AG09309 (cell line): ENCODE measurements around the gene DNAI7.

Experiments used
- DNase-seq: peaks from one replicate; pipeline ENCODE4 v3.0.0-alpha.2; 2010; ENCODE audit warnings: low read depth
- H3K4me3 ChIP-seq: 2 replicates; pipeline ENCODE4 v1.5.1; 2011; ENCODE audit warnings: mild to moderate bottlenecking, low read depth, low read length, moderate library complexity; ENCODE audit not compliant: control insufficient read depth
- TF ChIP-seq, protein P1 (sequence below): IDR thresholded peaks from 2 replicates; pipeline ENCODE4 v1.5.1; 2011; ENCODE audit warnings: mild to moderate bottlenecking, low read depth, low read length, inconsistent platforms; ENCODE audit not compliant: insufficient read depth, control insufficient read depth; ENCODE audit errors: missing control alignments

The DNAI7 gene

DNA sequence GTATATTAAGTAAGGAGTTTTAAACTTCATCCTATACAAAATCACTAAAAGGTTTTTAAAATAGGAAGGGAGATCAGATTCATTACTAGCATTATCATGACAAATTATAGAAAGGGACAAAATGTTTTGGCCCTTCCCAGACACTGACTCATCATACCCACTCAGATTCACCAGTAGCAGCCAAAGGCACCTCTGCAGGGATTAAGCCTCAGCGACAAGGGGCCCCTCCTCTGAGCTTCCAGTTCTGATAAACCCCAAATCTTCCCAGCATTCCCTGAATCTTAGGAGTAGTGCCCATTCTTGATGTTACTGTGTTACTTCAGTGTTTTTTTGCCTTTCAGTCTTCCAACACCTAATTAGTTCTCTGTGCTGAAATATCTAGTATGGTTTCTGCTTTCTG is 41.2 kb upstream of the DNAI7 start:
- no peak for DNase-seq
- H3K4me3 ChIP-seq: no peak overlapping the region
- TF ChIP-seq, protein P1, sequence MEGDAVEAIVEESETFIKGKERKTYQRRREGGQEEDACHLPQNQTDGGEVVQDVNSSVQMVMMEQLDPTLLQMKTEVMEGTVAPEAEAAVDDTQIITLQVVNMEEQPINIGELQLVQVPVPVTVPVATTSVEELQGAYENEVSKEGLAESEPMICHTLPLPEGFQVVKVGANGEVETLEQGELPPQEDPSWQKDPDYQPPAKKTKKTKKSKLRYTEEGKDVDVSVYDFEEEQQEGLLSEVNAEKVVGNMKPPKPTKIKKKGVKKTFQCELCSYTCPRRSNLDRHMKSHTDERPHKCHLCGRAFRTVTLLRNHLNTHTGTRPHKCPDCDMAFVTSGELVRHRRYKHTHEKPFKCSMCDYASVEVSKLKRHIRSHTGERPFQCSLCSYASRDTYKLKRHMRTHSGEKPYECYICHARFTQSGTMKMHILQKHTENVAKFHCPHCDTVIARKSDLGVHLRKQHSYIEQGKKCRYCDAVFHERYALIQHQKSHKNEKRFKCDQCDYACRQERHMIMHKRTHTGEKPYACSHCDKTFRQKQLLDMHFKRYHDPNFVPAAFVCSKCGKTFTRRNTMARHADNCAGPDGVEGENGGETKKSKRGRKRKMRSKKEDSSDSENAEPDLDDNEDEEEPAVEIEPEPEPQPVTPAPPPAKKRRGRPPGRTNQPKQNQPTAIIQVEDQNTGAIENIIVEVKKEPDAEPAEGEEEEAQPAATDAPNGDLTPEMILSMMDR: no peak

- no peak for DNase-seq
- H3K4me3 ChIP-seq: no peak overlapping the region
- TF ChIP-seq, protein P1: no peak
Observed at GRCh38 chr12:25213338-25213737, 18.4 kb upstream of the DNAI7 start.

DNA sequence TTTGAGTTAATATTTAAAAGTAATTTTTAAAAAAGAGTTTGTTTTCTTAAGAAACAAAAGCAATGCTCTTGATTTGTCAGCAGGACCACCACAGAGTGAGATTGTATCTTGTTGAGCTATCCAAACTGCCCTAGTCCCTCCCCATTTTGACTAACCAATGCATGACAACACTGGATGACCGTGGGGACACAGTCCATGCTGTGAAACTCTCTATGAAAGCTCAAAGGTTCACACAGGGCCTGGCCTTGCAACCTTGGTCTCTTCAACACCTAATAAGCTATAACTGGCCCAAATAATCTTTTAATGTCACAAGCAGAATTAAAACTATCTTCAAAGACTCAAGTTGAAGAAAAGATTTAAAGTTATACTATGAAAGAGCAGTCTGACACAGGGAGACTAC is 13.6 kb upstream of the DNAI7 start:
- TF ChIP-seq, protein P1: no peak
- DNase-seq: no peak
- no peak overlapping the region for H3K4me3 ChIP-seq

DNA sequence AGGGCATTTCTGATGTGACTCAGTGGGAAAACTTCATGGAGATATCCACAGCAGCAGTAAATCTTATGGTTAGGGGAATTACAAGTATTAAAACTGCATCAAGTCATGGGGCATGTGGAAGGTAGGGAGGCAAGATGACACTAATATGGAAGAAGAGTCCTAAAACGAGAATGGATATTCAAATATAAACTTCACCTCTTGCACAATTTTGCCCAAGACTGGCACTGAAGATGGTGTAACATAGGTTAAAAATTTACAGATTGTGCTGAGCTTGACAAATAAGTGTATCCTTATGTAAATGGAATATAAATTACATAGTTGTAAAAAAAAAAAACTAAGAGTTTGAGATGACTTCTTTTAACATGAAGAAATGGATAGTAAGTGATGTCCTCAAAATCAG is 12.9 kb upstream of the DNAI7 start:
- no peak overlapping the region for H3K4me3 ChIP-seq
- DNase-seq: no peak
- TF ChIP-seq, protein P1: no peak

GRCh38 chr12:25207411-25207810 is 12.5 kb upstream of the DNAI7 start:
- H3K4me3 ChIP-seq: no peak overlapping the region
- DNase-seq: no peak
- TF ChIP-seq, protein P1: no peak

- no peak for DNase-seq
- H3K4me3 ChIP-seq: no peak overlapping the region
- TF ChIP-seq, protein P1: no peak
Observed at GRCh38 chr12:25202137-25202536, 7.2 kb upstream of the DNAI7 start.

- no peak overlapping the region for H3K4me3 ChIP-seq
- TF ChIP-seq, protein P1: no peak
- DNase-seq: no peak
Observed at GRCh38 chr12:25200703-25201102, 5.7 kb upstream of the DNAI7 start.
